Retinal pigment epithelial cell (primary cell): Measurements from ENCODE around the gene ADAM33.

Experiments used
- DNase-seq: peaks from one replicate; pipeline ENCODE4 v3.0.0-alpha.2; 2010; ENCODE audit warnings: low read depth
- H3K4me3 ChIP-seq: 2 replicates; pipeline ENCODE4 v1.5.1; 2011; ENCODE audit warnings: mild to moderate bottlenecking, low read length, control low read depth, moderate library complexity
- CTCF ChIP-seq: conservative IDR thresholded peaks from 2 replicates; pipeline ENCODE4 v1.5.1; 2011; ENCODE audit warnings: low read depth, low read length, control low read depth, inconsistent platforms

The ADAM33 gene

GRCh38 chr20:3687655-3688054 lies 5.8 kb upstream of the ADAM33 start:
- TF ChIP-seq CTCF, result no peak
- no peak overlapping the region for H3K4me3 ChIP-seq
- no peak for DNase-seq

- no peak for DNase-seq
- peak; percentile 14 for TF ChIP-seq CTCF
Observed at GRCh38 chr20:3686867-3687321, 5.1 kb upstream of the ADAM33 start.

GRCh38 chr20:3686421-3686820 lies 4.6 kb upstream of the ADAM33 start:
- H3K4me3 ChIP-seq, result no peak overlapping the region
- no peak for TF ChIP-seq CTCF
- DNase-seq, result no peak

More at GRCh38 chr20:3686867-3687321, 5.1 kb upstream of the ADAM33 start:
- no peak overlapping the region for H3K4me3 ChIP-seq

- no peak overlapping the region for H3K4me3 ChIP-seq
- DNase-seq, result no peak
- TF ChIP-seq CTCF, result no peak
Observed at GRCh38 chr20:3685341-3685740, 3.5 kb upstream of the ADAM33 start.

- TF ChIP-seq CTCF, result no peak
- no peak for DNase-seq
- peak overlapping the region; percentile 33 for H3K4me3 ChIP-seq
Observed at GRCh38 chr20:3681352-3681930, 369 bp downstream of the ADAM33 start.

GRCh38 chr20:3680701-3681351 lies 984 bp downstream of the ADAM33 start:
- H3K4me3 ChIP-seq, result no peak overlapping the region
- TF ChIP-seq CTCF, result no peak

More at GRCh38 chr20:3680701-3681351, 984 bp downstream of the ADAM33 start:
- DNase-seq, result no peak
